NCI-H510A treated with DMSO at 0.1 percent for 48 hours (cell line): Measurements from ENCODE around the gene RABEP1.
"Not testable (repeated sequence)": the region's sequence is repeated elsewhere in the genome, so short reads cannot be mapped to it uniquely, and the experiment has no call there.

Source experiments
- DNase-seq: peaks from one replicate; lab custom pipeline; 2025; lab: John Stamatoyannopoulos, UW

Gene RABEP1

GRCh38 chr17:5424909-5425308, 142.8 kb downstream of the RABEP1 start:
- DNase-seq: no peak

- no peak for DNase-seq
These were observed 143.7 kb downstream of the RABEP1 start for GRCh38 chr17:5425826-5426225.

- DNase-seq: peak; percentile 19
These were observed 147.3 kb downstream of the RABEP1 start for GRCh38 chr17:5429191-5429887.

- DNase-seq: no peak
These were observed 148.4 kb downstream of the RABEP1 start for GRCh38 chr17:5430413-5430999.

GRCh38 chr17:5431234-5431633, 149.2 kb downstream of the RABEP1 start:
- DNase-seq: not testable (repeated sequence)

- no peak for DNase-seq
These were observed 150.0 kb downstream of the RABEP1 start for GRCh38 chr17:5431949-5432556.

- no peak for DNase-seq
These were observed 152.9 kb downstream of the RABEP1 start for GRCh38 chr17:5434984-5435383.
